NT2/D1 (cell line): Measurements from ENCODE around the gene INPP5E.

Experiments
- SUZ12 ChIP-seq: IDR thresholded peaks from 2 replicates; pipeline ENCODE4 v1.6.1; 2011; ENCODE audit not compliant: insufficient read length, insufficient read depth; ENCODE audit errors: extremely low read depth
- ZNF274 ChIP-seq: IDR thresholded peaks from 2 replicates; pipeline ENCODE4 v1.6.1; 2011; ENCODE audit warnings: mild to moderate bottlenecking, low read depth, low read length

DNA sequence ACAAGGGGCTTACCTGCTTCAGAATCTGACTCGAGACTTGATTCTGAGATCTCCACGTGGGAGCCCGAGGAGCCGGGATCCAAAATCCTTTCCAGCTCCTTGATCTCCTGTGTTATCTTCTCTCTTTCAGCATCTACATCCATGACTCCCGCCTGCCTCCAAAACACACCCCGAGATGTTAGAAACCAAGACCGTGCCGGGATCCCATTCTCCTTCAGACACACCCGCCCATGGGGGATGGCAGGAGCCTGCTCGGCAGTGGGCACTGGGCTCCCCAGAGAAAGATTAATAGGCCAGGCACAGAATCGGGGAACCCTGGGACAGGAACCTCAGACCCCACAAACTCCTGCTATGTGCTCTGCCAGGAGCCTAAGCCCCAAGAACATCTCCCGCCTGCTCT lies 41.4 kb downstream of the INPP5E start:
- TF ChIP-seq SUZ12 = no peak
- TF ChIP-seq ZNF274 = no peak
